ENCODE results near the gene FCHSD1.

- TF ChIP-seq POLR2A (IDR thresholded peaks at IDR 0.05) (no peak), CTCF (IDR thresholded peaks at IDR 0.05) (no peak)
Observed at GRCh38 chr5:141672841-141673813, 21.9 kb upstream of the FCHSD1 start.
